ENCODE results near the gene ZNF273. TPM values are rescaled to one million over a fixed set of nuclear protein-coding genes. Genes with fewer than 3 reads are reported as not detected.
A peak's percentile ranks its signal among the peaks of the same experiment; 100 is the strongest.
"Not testable (repeated sequence)": the region's sequence is repeated elsewhere in the genome, so short reads cannot be mapped to it uniquely, and the experiment has no call there.

Gene ZNF273
- total RNA-seq, 2 donors from 2014 or later: 12.4 to 13.4 TPM

GRCh38 chr7:64947252-64948000, 44.4 kb downstream of the ZNF273 start:
- no peaks in the 10 kb centered on the region for H3K36me3 Mint-ChIP-seq
- H3K9me3 Mint-ChIP-seq: no peaks in the 10 kb centered on the region
- no peak for DNase-seq (ENCODE audit: low spot score in 2 of 2)
- no peak overlapping the region for H3K27ac Mint-ChIP-seq
- peak in 1 of 2 donors; percentile 32 for ATAC-seq

- not testable (repeated sequence) for H3K9me3 Mint-ChIP-seq; ATAC-seq; H3K27ac Mint-ChIP-seq; DNase-seq (ENCODE audit: low spot score in 2 of 2); H3K36me3 Mint-ChIP-seq
These were observed 45.7 kb downstream of the ZNF273 start for GRCh38 chr7:64948774-64949173.

DNA sequence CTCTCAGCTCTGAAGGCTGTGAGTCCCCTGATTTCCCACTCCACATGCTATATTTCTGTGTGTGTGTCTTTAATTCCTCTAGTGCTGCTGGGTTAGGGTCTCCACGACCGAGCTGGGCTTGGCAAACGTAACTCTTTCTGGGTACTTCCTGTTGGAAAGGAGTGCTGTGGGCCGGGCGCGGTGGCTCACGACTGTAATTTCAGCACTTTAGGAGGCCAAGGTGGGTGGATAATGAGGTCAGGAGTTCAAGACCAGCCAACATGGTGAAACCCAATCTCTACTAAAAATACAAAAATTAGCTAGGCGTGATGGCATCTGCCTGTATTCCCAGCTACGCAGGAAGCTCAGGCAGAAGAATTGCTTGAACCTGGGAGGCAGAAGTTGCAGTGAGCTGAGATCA, 47.6 kb downstream of the ZNF273 start:
- ATAC-seq; H3K36me3 Mint-ChIP-seq; H3K27ac Mint-ChIP-seq; H3K9me3 Mint-ChIP-seq; DNase-seq (ENCODE audit: low spot score in 2 of 2): not testable (repeated sequence)

DNA sequence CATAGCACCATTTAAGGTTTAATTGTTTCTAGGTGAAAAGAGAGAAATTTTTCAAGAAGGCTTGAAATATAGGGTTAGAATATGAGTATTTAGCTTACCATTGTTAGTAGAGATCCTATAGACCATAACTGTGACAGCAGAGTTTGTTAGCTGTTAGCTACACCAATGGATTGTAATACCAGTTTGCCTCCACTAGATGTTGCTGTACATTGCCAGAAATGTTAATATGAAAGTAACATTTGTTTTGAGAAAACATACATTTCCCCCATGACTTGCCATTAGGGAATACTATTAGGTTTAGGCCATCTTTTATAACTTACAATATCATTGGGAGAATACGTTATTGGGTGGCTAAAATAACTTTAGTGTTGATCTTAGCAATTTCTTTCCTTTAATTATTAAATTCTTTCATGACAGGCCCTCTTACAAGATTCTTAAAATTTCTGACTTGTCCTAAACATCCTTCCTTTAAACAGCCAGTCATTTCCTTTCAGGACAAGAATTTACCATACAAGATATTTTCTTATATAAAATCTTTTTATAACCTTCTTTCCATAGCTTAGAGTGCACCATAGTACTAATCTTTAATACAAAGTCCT, 48.3 kb downstream of the ZNF273 start:
- Mint-ChIP-seq H3K27ac (no peak overlapping the region), H3K9me3 (no peaks in the 10 kb centered on the region), H3K36me3 (peaks cover 0 to 4% of the 10 kb centered on the region in 2 donors)
- DNase-seq (ENCODE audit: low spot score in 2 of 2) (no peak), ATAC-seq (peak; percentile 36 to 49)

DNA sequence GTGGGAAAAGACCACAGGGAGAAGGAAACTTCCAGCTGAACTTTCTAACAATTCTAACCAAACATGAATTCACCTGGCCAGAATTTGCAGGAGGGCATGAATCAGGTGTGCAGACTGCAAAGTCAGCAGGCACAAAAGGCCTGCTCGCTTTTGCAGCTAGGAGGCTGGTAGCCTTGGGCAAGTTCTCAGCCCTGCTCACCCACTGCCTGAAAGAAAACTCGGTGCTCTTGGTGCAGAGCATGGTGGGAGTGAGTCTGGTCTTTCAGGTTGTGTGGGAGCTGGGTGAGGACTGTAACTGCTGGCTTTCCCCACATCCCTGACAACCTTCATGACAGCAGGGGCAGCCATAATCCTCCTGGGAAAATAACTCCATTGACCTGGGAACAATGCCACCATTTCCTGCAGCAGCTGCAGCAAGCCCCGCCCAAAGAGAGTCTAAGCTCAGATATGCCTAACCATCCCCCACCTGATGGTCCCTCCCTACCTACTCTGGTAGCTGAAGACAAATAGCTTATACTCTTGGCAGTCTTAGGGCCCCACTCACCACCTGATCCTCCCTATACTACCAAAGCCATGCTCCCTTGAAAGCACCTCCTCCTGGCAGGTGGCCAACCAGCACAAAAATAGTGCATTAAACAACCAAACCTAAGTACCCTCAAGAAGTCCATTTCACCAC, 56.1 kb downstream of the ZNF273 start:
- ATAC-seq (no peak), DNase-seq (ENCODE audit: low spot score in 2 of 2) (no peak)
- H3K9me3 Mint-ChIP-seq: peaks cover 18 to 20% of the 10 kb centered on the region in 2 donors
- peaks cover 0 to 30% of the 10 kb centered on the region in 2 donors for H3K36me3 Mint-ChIP-seq
- H3K27ac Mint-ChIP-seq: no peak overlapping the region

DNA sequence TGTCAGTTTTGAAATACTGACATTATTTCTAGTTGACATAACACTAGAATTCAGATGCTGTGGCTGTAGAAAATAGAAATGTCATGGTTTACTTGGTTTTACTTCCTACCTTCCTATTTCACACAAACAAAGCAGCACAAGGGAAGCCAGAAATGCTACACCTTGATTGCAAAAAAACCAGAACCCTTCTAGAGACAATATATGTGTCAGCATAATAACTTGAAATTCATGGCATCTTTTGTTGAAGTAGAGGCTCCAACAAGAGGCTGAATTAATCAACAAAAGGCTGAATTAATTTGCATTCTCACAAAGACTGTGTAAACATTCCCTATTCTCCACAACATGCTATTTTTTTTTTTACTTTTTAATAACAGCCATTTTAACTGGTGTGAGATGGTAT, 62.5 kb downstream of the ZNF273 start:
- Mint-ChIP-seq H3K36me3 (peaks cover 7 to 21% of the 10 kb centered on the region in 2 donors), H3K27ac (no peak overlapping the region), H3K9me3 (peaks cover 23 to 26% of the 10 kb centered on the region in 2 donors)
- ATAC-seq (no peak), DNase-seq (ENCODE audit: low spot score in 2 of 2) (no peak)

DNA sequence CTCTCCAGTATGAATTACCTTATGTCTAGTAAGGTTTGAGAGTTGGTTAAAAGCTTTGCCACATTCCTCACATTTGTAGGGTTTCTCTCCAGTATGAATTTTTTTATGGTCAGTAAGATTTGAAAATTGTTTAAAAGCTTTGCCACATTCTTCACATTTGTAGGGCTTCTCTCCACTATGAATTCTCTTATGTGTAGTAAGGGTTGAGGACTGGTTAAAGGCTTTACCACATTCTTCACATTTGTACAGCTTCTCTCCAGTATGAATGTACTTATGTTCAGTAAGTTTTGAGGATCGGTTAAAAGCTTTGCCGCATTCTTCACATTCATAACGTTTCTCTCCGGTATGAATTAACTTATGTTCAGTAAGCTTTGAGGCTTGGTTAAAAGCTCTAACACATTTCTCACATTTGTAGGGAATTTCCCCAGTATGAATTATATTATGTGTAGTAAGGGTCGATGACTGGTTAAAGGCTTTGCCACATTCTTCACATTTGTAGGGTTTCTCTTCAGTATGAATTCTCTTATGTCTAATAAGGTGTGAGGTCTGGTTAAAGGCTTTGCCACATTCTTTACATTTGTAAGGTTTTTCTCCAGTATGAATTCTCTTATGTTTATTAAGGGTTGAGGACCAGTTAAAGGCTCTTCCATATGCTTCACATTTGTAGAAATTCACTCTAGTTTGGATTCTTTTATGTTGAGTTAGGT, 75.6 kb downstream of the ZNF273 start:
- Mint-ChIP-seq H3K9me3 (peaks cover 45 to 47% of the 10 kb centered on the region in 2 donors), H3K36me3 (peaks cover 64 to 65% of the 10 kb centered on the region in 2 donors), H3K27ac (no peak overlapping the region)
- DNase-seq (ENCODE audit: low spot score in 2 of 2) (no peak), ATAC-seq (no peak)

Other genes with a start within 250 kb of the ZNF273 start
- 10 to 100 TPM; 10.0 to 22.7 TPM for gene ZNF107, start 237.1 kb upstream of the ZNF273 start, total RNA-seq
- gene ZNF138, start 108.8 kb upstream of the ZNF273 start, total RNA-seq: 10 to 100 TPM; 11.1 to 11.3 TPM
- gene ZNF117, start 87.8 kb downstream of the ZNF273 start, total RNA-seq: 1 to 10 TPM; 2.0 to 2.8 TPM
- 1 to 10 TPM; 8.0 to 9.3 TPM for gene ERV3-1, start 103.4 kb downstream of the ZNF273 start, total RNA-seq

All from activated naive CD4-positive, alpha-beta T cell treated with anti-CD3 and anti-CD28 coated beads, Interleukin-2, amount 50 U/mL, for 72 hours (primary cell).